GM19452 (cell line): ENCODE data around the gene CHMP2A.
A peak's percentile ranks its signal among the peaks of the same experiment; 100 is the strongest.

ENCODE experiments used
- ATAC-seq: cut with Tn5 transposase; IDR thresholded peaks from one replicate; pipeline ENCODE4 v1.9.1; 2021; ENCODE audit not compliant: unreplicated experiment

The CHMP2A gene

DNA sequence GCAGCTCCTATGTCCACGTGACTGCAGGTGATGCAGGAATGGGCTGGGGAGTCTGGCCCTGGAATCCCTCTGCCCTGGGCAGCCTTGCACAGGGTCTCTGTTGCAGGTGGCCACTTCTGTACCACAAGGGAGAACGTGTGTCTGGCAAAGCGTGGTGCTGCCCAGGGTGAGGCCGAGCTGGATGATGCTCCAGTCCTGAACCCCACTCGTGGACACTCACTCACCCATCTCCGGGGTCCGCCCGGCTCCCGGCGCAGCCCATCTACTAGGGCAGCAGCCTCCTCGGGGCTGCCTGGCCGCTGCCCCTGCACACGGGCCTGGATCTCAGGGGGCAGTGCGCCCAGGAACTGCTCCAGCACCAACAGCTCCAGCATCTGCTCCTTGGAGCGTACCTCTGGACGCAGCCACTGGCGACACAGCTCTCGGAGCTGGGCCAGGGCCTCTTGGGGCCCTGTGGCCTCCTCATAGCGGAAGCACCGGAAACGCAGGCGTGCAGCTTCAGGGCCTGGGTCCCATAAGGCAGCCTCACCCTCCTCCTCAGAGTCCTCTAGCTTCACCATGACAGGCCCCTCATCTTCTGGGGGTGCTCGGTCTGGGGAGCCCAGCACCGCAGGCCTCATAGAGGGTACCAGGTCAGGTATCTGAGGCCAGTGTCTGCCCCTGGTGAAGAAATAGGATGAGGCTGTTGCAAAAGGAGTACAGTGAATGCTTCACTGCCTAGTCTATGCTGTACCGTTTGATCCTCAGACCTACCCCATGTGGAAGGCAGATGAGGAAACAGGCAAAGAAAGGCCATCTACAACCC is 16.1 kb upstream of the CHMP2A start:
- ATAC-seq = no peak

DNA sequence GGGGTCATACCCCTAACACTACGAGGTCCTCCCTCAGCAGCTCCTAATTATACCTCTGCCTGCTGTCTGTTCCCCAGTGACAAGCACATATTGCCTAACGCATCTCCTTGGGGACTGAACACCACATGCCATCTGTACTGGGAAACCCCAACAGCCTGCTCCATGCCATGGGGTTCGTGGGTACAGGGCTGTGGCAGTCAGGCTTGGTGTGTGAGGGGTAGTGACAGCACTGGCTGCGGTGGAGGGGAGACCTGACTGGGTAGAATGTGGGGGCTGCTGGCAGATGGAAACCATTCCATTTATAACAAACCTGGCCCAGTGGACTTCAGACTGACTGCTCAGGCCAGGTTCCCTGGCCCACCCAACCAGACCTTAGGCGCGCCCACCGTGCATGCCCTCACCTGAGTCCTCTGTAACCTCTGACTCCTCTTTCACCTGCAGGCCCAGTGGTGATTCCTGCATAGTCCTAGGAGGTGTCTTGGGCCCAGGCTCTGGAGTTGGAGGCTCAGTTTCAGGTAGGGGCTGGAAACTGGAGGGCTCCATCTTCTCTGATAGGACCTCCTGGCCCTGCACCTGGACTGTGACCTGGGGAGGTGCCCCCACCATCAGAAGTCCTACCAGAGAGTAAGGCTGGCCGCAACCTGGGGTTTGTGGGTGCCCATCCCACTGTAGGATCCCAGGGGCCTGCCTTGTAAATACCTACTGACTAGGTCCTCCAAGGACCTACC is 15.2 kb upstream of the CHMP2A start:
- no peak for ATAC-seq

DNA sequence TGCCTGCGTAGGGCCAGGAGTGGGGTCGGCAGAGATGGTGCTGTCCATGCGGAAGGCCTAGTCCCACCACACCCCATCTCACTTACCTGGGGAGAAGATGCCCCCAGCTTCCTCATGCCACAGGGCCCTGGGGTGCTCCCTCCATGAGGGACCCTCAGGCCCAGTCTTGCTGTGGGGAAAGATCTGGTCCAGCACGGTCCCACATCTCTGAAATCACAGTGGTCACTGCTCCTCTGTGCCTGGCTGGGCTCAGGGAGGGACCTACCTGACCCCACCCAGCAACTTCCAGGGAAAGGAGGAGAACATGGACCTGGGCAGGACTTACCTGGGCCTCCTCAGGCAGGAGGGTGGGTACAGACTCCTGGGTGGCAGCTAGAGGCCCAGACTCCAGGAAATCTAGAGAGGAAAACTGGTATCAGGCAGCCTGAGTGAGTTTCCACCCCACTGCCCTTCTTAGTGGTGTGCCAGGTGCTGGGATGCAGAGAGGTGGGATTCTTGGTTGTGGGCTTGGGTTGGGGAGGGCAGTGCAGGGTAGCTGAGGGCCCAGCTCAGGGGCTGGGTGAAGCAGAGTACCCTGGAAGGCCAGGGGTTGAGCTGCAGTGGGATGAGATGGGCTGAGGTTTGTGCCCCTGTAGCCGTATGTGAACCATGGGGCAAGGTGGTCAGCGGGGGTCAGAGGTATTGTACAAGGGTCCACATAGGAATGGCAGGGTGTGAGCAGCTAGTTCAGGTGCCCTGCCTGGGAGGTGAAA is 14.5 kb upstream of the CHMP2A start:
- no peak for ATAC-seq

DNA sequence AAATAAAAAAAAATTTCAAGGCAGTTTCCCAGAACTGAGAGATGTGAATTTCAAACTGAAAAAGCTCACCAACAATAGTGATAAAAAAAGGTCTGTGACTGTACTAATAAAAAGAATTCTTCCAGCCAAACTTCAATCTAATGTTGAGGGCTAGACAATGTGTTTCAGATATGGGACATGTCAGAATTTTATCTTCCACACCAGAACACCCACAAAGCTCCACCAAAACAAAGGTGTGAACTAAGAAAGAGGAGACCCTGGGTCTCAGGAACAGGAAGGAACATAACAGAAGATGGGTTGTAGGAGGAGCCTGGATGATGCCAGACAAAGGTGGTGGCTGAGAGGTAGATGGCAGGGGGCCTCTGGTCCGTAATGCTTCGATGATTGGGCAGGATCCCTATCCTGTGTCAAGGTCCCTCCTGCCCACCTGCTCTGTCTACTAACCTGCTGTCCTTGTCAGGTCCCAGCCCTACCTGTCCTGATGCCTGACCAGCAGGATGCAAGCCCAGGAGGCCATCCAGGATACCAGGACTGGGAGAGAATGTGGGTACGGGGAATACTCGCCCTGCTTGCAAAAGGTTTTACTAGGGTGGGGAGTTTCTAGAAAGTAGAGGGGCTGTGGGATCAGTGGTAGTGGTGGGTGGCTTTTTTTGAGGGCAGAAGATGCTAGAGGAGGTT is 13.7 kb upstream of the CHMP2A start:
- ATAC-seq = no peak

DNA sequence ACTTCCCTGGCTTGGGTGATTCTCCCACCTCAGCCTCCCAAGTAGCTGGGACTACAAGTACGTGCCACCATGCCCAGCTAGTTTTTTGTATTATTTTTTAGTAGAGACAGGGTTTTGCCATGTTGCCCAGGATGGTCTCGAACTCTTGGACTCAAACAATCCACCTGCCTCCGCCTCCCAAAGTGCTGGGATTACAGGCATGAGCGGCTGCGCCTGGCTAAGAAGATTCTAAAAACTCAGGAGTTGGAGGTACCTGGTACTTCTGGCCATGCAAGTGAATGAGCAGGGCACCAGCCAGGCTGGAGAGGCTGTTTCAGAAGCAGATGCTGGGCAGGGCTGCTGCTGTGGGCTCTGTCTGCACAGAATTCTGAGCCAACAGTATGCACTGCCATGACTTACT is 12.1 kb upstream of the CHMP2A start:
- no peak for ATAC-seq

DNA sequence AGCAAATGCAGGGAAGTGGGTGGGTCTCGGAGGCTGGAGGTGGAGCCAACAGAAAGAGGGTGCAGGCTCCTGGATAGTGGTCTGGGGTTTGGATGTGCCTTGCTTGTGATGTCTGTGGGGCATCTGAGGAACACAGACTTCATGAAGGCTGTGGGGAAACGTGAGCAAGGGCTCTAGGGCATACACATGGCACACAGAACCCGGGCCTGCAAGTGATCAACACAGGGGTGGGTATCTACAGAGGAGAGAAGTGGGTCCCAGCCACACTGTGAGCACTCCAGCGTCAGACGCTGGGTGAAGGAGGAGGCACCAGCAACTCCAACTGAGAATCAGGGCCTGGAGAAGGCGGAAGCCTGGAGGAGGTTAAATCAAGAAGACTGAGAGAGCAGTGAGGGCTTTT is 8.9 kb upstream of the CHMP2A start:
- no peak for ATAC-seq

DNA sequence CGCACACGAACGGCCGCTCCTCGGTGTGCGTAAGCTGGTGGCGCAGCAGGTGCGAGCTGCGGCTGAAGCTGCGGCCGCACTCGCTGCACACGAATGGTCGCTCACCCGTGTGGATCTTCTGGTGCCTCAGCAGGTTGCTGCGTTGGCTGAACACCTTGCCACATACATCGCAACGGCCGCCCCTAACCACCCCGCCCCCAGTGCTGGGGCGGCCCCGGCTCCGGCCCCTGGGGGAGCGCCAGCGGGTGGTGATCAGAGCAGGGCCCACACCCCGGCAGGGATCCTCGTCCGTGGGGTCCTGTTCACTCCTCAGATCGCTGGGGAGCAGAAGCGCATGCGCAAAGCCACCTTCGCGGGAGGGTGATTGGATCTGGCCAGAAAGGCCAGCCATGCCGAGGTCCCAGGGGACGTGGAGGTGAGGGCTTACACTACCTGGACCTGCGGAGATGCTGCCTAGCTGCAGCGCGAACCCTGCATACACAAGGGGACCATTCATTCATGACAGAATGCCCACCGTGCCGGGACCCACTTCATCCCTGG is 8.2 kb upstream of the CHMP2A start:
- ATAC-seq = no peak

DNA sequence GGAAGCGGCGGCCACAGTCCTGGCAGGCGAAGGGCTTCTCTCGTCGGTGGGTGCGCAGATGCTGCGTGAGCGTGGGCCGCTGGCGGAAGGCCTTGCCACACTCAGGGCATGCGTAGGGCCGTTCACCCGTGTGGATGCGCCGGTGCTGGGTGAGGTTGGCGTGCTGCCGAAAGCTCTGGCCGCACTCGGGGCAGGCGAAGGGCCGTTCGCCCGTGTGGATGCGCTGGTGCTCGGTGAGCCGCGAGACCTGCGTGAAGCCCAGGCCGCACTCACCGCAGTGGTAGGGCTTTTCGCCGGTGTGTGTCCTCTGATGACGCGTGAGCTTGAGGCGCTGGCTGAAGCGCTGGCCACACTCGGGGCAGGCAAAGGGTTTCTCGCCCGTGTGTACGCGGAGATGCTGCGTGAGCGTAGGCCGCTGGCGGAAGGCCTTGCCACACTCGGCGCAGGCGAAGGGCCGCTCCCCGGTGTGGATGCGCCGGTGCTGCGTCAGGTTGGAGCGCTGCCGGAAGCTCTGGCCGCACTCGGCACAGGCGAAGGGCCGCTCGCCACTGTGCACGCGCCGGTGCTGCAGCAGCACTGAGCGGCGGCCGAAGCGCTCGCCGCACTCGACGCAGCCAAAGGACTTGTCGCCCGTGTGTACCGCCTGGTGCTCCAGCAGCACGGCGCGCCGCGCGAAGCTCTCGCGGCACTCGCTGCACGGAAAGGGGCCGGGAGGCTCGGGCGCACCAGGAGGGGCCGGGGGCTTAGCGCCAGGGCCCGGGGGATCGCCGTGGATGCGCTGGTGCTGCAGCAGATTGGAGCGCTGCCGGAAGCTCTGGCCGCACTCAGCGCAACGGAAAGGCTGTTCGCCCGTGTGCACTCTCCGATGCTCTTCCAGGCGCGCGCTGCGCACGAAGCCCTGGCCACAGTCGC is 7.5 kb upstream of the CHMP2A start:
- ATAC-seq = no peak

DNA sequence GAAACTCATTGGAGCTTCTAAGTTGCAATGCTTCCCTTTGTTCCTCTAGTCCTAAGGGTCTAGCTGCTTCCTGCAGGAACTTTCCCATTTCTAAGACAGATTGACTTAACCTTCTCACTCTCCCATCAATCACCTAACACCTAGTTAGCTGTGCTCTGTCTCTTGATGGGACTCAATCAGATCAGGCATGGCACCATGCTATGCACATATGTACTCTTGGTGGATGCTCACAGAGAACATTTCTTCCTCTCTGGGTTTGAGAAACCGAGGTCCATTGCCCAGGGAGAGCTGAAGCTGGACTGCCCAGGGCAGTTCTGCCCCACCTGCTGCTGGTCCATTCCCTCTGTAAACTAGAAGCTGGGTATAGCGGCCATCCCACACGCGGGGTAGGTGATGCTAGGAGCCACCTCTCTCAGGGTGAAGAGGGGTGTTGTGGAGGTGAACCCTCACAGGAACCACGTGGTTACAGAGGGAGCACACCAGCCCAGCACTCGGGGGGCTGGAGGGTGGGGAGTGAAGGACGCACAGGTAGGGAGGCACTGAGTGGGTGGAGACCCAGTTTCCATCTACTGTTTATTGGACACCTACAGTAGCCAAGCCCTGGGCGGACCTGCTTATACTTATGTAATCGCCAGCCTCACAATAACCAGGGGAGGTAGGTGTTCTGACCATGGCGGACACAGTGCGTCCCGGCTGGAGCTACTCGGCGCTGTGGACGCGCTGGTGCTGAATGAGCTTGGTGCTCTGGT is 6.6 kb upstream of the CHMP2A start:
- no peak for ATAC-seq

DNA sequence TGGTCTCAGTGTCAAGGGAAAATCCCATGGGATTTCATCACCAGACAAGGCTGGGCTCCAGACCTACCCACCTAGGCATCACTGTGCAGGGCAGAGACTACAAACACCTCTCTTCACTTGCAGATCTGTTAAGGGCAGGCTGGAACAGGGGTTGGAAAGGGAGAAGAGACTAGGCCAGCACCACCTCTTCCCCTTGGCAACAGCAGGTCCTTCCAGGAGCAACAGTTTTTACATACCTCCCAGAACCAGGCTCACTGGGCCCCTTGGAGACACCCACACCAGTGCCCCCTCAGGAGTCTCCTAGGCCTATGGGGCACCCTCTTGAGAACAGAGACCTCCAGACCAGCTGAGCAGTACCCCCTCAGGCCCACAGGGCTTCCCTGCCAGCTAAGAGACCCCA is 6.0 kb upstream of the CHMP2A start:
- ATAC-seq = no peak

DNA sequence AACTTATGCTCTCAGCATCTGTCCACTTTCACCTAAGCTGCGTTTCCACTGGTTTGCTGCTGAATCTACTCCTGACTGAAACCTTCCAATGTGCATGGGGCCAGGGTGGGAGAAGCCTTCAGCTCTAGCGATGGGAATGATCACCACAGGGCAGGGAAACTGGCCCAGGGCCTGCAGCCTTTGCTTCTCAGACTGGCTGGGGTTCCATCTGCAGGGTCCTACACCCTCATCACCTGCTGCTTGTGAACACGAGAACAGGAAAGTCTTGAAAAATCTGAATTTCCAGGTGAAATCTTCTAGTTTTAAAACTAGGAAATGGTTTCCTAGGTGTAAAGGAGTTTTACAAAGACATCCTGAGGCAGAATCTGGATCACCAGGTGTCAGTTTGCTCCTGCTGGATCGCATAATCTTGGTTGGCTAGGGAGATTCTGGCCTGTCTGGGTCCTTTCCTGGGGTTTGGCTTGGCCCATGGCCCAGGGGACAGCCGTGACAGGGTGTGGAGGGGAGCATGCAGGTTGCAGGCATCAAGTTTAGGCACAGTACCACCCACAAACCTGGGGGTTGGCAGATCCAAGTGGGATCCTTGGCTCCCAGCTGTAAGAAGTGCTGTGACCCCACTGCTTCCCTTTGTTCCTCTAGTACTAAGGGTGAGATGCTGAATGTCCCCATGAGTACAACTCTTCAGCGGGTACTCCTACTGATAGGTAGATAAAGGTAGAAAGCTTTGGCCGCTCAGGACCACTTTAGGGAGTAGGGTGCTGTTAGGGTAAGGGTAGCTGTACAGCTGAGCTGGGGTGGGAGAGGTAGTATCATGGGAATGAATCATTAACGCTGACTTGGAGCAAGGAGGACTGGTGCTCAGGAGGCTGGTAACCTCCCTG is 5.3 kb upstream of the CHMP2A start:
- ATAC-seq = no peak

DNA sequence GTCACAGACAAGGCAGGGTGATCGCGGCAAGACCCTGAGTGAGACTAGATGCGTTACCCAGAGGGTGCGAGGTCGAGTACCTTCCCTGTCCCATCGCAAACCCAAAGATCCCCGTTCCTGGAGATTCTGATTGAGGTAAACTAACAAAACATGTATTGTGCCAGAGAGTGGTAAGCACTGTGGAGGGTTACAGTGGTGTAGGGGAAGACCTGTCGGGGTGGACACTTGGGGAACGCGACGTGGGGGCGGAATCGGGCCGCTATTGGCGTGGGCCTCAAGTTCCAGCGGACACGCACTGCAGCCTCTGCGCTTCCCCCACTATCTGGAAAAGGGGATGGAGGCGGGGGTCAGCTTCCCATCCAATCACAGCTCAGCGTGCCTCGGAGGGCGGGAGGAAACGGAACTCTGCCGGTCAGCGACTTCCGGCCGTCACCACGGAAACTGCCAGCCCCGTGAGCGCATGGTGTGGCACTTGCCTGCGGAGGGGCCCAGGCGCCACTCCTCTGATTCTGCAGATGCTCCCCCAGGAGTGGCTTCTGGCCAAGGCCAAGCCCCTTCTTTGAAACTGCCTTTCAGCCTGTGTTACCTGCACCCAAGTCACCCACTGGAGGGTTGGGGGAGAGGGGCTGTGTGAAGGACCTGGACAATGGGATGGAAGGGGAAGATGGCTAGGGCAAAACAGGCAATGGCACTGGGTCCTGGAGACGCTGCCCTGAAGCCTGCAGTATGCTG is 4.5 kb upstream of the CHMP2A start:
- no peak for ATAC-seq

DNA sequence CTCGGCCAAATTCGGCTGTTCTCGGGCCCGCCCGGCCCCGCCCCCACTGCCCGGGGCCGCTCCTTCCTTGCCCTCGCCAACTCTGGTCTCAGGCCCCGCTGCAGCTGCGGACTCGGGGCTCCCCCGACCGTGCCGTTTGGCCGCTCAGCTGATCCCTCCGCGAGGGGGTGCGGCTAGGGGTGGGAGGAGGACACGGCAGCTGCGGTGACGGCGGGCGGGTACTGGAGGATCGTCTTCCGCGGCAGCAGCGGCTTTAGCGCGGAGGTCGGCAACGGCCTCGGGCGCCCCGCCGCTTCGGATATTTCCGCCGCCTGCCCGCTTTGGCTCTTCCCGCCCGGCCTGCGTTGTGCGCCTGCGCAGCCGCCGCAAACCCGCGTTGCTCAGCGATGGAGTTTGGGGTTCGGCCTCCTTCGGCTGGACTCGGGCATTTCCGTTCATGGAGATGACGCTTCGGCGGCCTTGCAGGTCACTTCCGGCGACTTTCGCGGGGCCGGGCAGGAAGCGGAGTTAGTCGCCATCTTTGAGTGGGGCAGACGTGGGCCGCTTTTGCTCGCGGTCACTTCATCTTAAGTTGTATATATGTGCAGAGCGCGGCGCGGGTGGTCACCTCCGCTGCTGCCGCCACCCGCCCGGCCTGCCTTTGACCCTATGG is 3.8 kb upstream of the CHMP2A start:
- peak; percentile 64 for ATAC-seq

DNA sequence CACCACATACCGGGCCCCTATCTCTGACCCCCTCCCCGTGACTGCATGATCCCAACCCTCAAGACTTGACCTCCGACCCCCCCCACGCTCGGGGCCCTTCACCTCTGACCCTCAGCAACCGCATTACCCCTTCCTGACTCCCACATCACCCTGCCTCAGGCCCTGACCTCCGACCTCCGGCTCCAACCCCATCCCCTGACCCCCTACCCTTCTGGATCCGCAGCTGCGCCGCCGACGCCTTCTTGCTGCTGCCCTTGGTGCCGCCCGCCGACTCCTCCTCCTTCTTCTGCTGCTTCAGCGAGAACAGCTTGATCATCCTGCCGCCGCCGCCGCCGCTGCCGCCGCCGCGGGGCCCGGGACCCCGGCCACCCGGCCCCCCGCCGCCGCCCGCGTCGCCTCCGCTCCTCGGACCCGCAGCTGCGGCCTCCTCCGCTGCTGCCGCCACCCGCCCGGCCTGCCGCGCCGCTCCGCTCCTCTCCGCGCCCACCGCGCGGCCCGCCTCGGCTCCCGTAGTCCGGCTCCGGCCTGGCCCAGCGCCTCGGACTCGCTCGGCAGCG is 3.2 kb upstream of the CHMP2A start, which contains the start of gene UBE2M:
Gene UBE2M (minus strand): TSS at position 546 of the 557 bp plus-strand sequence. CDS start 230 bp downstream, at position 316.
- peak; percentile 0 for ATAC-seq

DNA sequence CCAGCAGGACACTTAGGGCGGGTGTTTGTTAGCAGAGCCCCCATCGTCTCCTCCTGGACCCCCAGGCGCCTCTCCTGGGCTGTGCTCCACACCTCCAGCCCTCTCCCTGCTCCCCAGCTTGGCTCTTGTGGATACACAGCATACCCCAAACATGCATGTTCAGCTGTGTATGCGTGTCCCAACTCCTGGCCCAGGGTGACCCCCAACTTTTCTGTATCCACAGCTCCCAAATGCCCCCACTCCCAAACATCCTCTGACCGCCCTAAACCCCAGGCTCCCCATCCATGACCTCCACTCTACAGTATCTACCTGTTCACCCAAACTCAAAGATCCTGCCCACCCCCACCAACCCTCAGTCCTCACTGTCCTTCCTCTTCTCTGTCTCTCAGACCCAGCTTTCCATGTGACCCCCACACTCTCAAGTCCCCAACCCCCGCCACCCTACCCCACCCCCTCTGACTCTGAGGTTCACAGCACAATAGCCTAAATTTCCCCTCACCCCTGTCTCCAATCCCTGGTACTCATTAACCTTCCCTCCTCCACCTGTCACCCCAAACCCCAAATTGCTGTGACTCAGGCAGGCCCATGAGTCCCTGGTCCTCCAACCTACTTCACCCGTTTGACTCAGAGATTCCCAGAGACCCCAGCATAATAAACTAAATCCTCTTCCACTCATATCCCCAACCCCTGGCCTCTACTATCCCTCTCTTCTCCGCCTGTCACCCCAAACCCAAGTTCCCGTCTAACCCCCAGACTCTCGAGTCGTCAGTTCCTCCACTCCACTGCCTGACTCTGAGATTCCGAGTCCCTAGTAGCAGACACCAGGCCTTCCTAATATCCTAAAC is 2.5 kb upstream of the CHMP2A start:
- no peak for ATAC-seq
